IMR-90 (cell line): Measurements from ENCODE around the gene IRAG1. TPM values are rescaled to one million over a fixed set of nuclear protein-coding genes. Genes with fewer than 3 reads are reported as not detected.

Experiments used
- ATAC-seq: fragments of 200-7000 bp; cut with Tn5 transposase; 2 replicates; pipeline ENCODE4 v1.9.1; 2020; ENCODE audit warnings: low read depth, mild to moderate bottlenecking, moderate library complexity
- BruUV-seq: library from RNA; stranded (reverse); fragments of 400-500 nt; replicated peaks from 2 replicates; lab custom pipeline; 2021; lab: Mats Ljungman, UMichigan
- CTCF ChIA-PET: fragments of 300-600 bp; formaldehyde crosslinking; extraction: SDS; loops from one replicate; lab custom pipeline; 2021; ENCODE audit warnings: antibody characterized with exemption; lab: Yijun Ruan, JAX
- POLR2A ChIA-PET: fragments of 300-600 bp; sonication (Branson Sonifier 250); formaldehyde crosslinking; loops from one replicate; lab custom pipeline; 2022; ENCODE audit warnings: antibody characterized with exemption; ENCODE audit not compliant: unreplicated experiment; lab: Charles Lee
- DNase-seq: peaks from one replicate; pipeline ENCODE4 v3.0.0; 2013
- H2AFZ ChIP-seq: replicated peaks from 2 replicates; pipeline ENCODE3; 2013; ENCODE audit warnings: low read length, mild to moderate bottlenecking; ENCODE audit not compliant: poor library complexity
- H2AK5ac ChIP-seq: 2 replicates; pipeline ENCODE4 v1.6.1; 2013; ENCODE audit warnings: low read depth, low read length, inconsistent platforms
- H2AK9ac ChIP-seq: replicated peaks from 2 replicates; pipeline ENCODE3; 2013; ENCODE audit warnings: mild to moderate bottlenecking, low read depth, low read length, moderate library complexity; ENCODE audit not compliant: poor library complexity
- H2BK120ac ChIP-seq: 2 replicates; pipeline ENCODE4 v1.6.1; 2013; ENCODE audit warnings: low read depth, low read length, inconsistent platforms
- H2BK15ac ChIP-seq: 3 replicates; pipeline ENCODE4 v1.6.1; 2013; ENCODE audit warnings: low read depth, low read length, inconsistent platforms
- H2BK20ac ChIP-seq: 2 replicates; pipeline ENCODE4 v1.6.1; 2013; ENCODE audit warnings: low read depth, mild to moderate bottlenecking, inconsistent platforms, low read length, moderate library complexity
- H2BK5ac ChIP-seq: 2 replicates; pipeline ENCODE4 v1.6.1; 2013; ENCODE audit warnings: mild to moderate bottlenecking, low read depth, low read length, inconsistent platforms; ENCODE audit not compliant: poor library complexity, severe bottlenecking
- H3K14ac ChIP-seq: replicated peaks from 2 replicates; pipeline ENCODE4 v1.6.1; 2013; ENCODE audit warnings: low read depth, low read length, inconsistent platforms
- H3K18ac ChIP-seq: 2 replicates; pipeline ENCODE4 v1.6.1; 2013; ENCODE audit warnings: low read depth, low read length, control low read depth
- H3K23ac ChIP-seq: 2 replicates; pipeline ENCODE4 v1.6.1; 2013; ENCODE audit warnings: low read depth, low read length, inconsistent platforms
- H3K27ac ChIP-seq: 2 replicates; pipeline ENCODE4 v1.5.1; 2013; ENCODE audit warnings: mild to moderate bottlenecking, control low read depth, low read length; ENCODE audit not compliant: insufficient read depth
- H3K27me3 ChIP-seq: 2 replicates; pipeline ENCODE4 v1.6.1; 2013; ENCODE audit warnings: low read length; ENCODE audit not compliant: control insufficient read depth, insufficient read depth
- H3K36me3 ChIP-seq: 2 replicates; pipeline ENCODE4 v1.6.1; 2013; ENCODE audit warnings: low read length, mixed read lengths; ENCODE audit not compliant: control insufficient read depth, insufficient read depth
- H3K4ac ChIP-seq: 2 replicates; pipeline ENCODE4 v1.6.1; 2013; ENCODE audit warnings: low read depth, low read length, inconsistent platforms
- H3K4me1 ChIP-seq: 2 replicates; pipeline ENCODE4 v1.6.1; 2013; ENCODE audit warnings: low read length, mixed read lengths; ENCODE audit not compliant: control insufficient read depth, insufficient read depth
- H3K4me2 ChIP-seq: 2 replicates; pipeline ENCODE4 v1.6.1; 2013; ENCODE audit warnings: low read depth, mild to moderate bottlenecking, control low read depth, low read length, moderate library complexity
- H3K4me3 ChIP-seq: 2 replicates; pipeline ENCODE4 v1.5.1; 2013; ENCODE audit warnings: low read depth, mild to moderate bottlenecking, control low read depth, low read length, moderate library complexity; ENCODE audit not compliant: insufficient read depth
- H3K56ac ChIP-seq: 2 replicates; pipeline ENCODE4 v1.6.1; 2013; ENCODE audit warnings: low read length, inconsistent platforms; ENCODE audit not compliant: insufficient read depth; ENCODE audit errors: extremely low read depth
- H3K79me1 ChIP-seq, 2 experiments: 2 replicates each; pipeline ENCODE4 v1.6.1; 2013; ENCODE audit warnings: low read length in 2 of 2, inconsistent platforms in 1 of 2, low read depth in 1 of 2
- H3K9ac ChIP-seq: 2 replicates; pipeline ENCODE4 v1.6.1; 2013; ENCODE audit warnings: low read depth, low read length, control low read depth
- H3K9me1 ChIP-seq: 2 replicates; pipeline ENCODE4 v1.6.1; 2013; ENCODE audit warnings: low read length, inconsistent platforms; ENCODE audit not compliant: insufficient read depth
- H3K9me3 ChIP-seq: 2 replicates; pipeline ENCODE4 v1.6.1; 2013; ENCODE audit warnings: low read length; ENCODE audit not compliant: control insufficient read depth, insufficient read depth
- H4K20me1 ChIP-seq: 2 replicates; pipeline ENCODE4 v1.6.1; 2013; ENCODE audit warnings: low read length, inconsistent platforms; ENCODE audit not compliant: insufficient read depth
- H4K5ac ChIP-seq: 2 replicates; pipeline ENCODE4 v1.6.1; 2013; ENCODE audit warnings: mild to moderate bottlenecking, low read depth, low read length, control low read depth
- H4K8ac ChIP-seq, 2 experiments: 2 replicates each; pipeline ENCODE4 v1.6.1; 2013; ENCODE audit warnings: low read depth in 2 of 2, low read length in 2 of 2, control low read depth in 1 of 2, inconsistent platforms in 1 of 2
- H4K91ac ChIP-seq: 2 replicates; pipeline ENCODE4 v1.6.1; 2013; ENCODE audit warnings: low read depth, low read length, inconsistent platforms; ENCODE audit not compliant: insufficient read depth
- BHLHE40 ChIP-seq: fragments of 150-350 bp; IDR thresholded peaks from 2 replicates; pipeline ENCODE4 v1.6.1; 2016; ENCODE audit warnings: mild to moderate bottlenecking, low read depth, low read length
- CEBPB ChIP-seq: IDR thresholded peaks from 2 replicates; pipeline ENCODE4 v1.6.1; 2012; ENCODE audit warnings: low read depth, low read length, improper control_type of control experiment
- CHD1 ChIP-seq: IDR thresholded peaks from 2 replicates; pipeline ENCODE4 v1.6.1; 2012; ENCODE audit warnings: low read depth, low read length, improper control_type of control experiment
- NFE2L2 ChIP-seq: fragments of 150-350 bp; IDR thresholded peaks from 2 replicates; pipeline ENCODE4 v1.6.1; 2016; ENCODE audit warnings: low read depth, mild to moderate bottlenecking, low read length
- POLR2A ChIP-seq: IDR thresholded peaks from 2 replicates; pipeline ENCODE4 v1.6.1; 2012; ENCODE audit warnings: mild to moderate bottlenecking, low read depth, low read length
- RAD21 ChIP-seq: IDR thresholded peaks from 2 replicates; pipeline ENCODE4 v1.6.1; 2012; ENCODE audit warnings: low read length, improper control_type of control experiment
- RCOR1 ChIP-seq: IDR thresholded peaks from 2 replicates; pipeline ENCODE4 v1.6.1; 2012; ENCODE audit warnings: mild to moderate bottlenecking, low read length, improper control_type of control experiment; ENCODE audit not compliant: insufficient replicate concordance
- RFX5 ChIP-seq: IDR thresholded peaks from 2 replicates; pipeline ENCODE4 v1.8.0; 2012; ENCODE audit warnings: low read depth, mild to moderate bottlenecking, low read length, moderate library complexity
- SMC3 ChIP-seq: fragments of 150-350 bp; IDR thresholded peaks from 2 replicates; pipeline ENCODE4 v1.6.1; 2016; ENCODE audit warnings: low read depth, mild to moderate bottlenecking, antibody characterized with exemption, low read length, moderate library complexity
- WGBS, 2 experiments: methylation state at CpG; one replicate each; pipeline versions ENCODE4 v1.1.5 to v1.1.7; 2013; ENCODE audit warnings: missing lambda C conversion rate in 2 of 2; ENCODE audit not compliant: insufficient read length in 1 of 2; ENCODE audit errors: extremely low coverage in 2 of 2; 5-methylcytosine and 5-hydroxymethylcytosine counted together
- dilution Hi-C: fragments of 300-500 bp; cut with HindIII; formaldehyde crosslinking; loops from one replicate; pipeline ENCODE4 v1.14.3; 2018; ENCODE audit warnings: low sequenced_read_pairs; ENCODE audit not compliant: unreplicated experiment
- in situ Hi-C: fragments of 300-500 bp; cut with MboI; formaldehyde crosslinking; loops from 3 replicates; pipeline ENCODE4 v1.14.3; 2019; ENCODE audit warnings: low sequenced_read_pairs, inconsistent platforms, mixed read lengths
- intact Hi-C: fragments of 100-400 bp; cut with micrococcal nuclease; formaldehyde crosslinking; loops from 2 replicates; pipeline ENCODE4 v1.10.0; 2022
- polyA plus RNA-seq, 3 experiments: library from polyadenylated mRNA; depleted of rRNA; stranded (reverse); fragments of >200 nt; gene quantifications; 2 replicates each; pipeline ENCODE4 v1.2.3, GENCODE V29; 2012; ENCODE audit warnings: low replicate concordance in 1 of 3
- total RNA-seq: library from RNA; depleted of rRNA; stranded (reverse); fragments of >200 nt; gene quantifications from 2 replicates; pipeline ENCODE4 v1.2.3, GENCODE V29; 2012
- TF ChIP-seq, protein P1 (sequence below): fragments of 150-350 bp; IDR thresholded peaks from 2 replicates; pipeline ENCODE4 v1.6.1; 2016; ENCODE audit warnings: low read depth, mild to moderate bottlenecking, low read length, moderate library complexity, borderline replicate concordance
- TF ChIP-seq, protein P2 (sequence below): conservative IDR thresholded peaks from 2 replicates; pipeline ENCODE4 v1.5.1; 2012; ENCODE audit warnings: mild to moderate bottlenecking, low read depth, low read length, improper control_type of control experiment
- TF ChIP-seq, protein P3 (sequence below): fragments of 150-350 bp; IDR thresholded peaks from 2 replicates; pipeline ENCODE4 v1.6.1; 2017; ENCODE audit warnings: mild to moderate bottlenecking, antibody characterized with exemption, low read length, low read depth

IRAG1 gene
- total and polyA plus RNA-seq, 2 of the 4 experiments (the other 2 are of a cell fraction), result 19.4 to 25.8 TPM

DNA sequence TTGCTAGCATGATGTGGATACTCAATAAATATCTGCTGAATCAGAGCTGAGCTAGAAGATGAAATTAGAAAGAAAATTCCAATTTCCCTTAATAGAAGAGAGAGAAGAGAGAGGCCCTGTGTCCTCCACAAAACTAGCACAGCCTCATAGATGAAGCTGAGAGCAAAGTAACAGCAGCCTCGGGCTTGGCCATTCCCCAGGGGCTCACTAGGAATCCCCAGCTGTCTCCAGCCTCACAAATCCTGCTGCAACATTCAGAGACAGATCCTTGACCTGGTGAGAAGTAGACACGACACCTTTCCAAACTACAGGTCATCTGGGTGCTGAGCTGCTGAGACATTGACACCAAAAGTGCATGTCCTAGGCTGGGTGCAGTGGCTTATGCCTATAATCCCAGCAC lies 26.1 kb upstream of the IRAG1 start:
- no peak overlapping the region for H2BK5ac ChIP-seq
- H2AK5ac ChIP-seq, result no peak overlapping the region
- no peak overlapping the region for H3K23ac ChIP-seq
- H3K9me1 ChIP-seq, result peaks cover 8% of the 10 kb centered on the region
- CTCF ChIA-PET, result interaction anchor here (1.2 kb wide), 1 partner anchor 8 kb away, joined by 3 read pairs; no protein-coding TSS in a partner anchor
- WGBS, 2 experiments, result no CpG with 5 or more reads among the region's 2 CpGs
- no peak overlapping the region for H3K56ac ChIP-seq
- H2BK15ac ChIP-seq, result no peak overlapping the region
- POLR2A ChIA-PET, result no interaction called here
- no peak overlapping the region for H2AK9ac ChIP-seq
- no peaks in the 10 kb centered on the region for H3K36me3 ChIP-seq
- no peak overlapping the region for H3K9ac ChIP-seq
- H3K79me1 ChIP-seq, result no peaks in the 10 kb centered on the region
- no peak overlapping the region for H3K14ac ChIP-seq
- peaks cover 9% of the 10 kb centered on the region for H3K4me1 ChIP-seq
- no peak overlapping the region for H3K4me2 ChIP-seq
- H4K5ac ChIP-seq, result no peak overlapping the region
- in situ Hi-C loops, result no loop called here
- no peak for DNase-seq
- H3K4me3 ChIP-seq, result no peak overlapping the region
- H4K20me1 ChIP-seq, result no peaks in the 10 kb centered on the region
- no peaks in the 10 kb centered on the region for H3K9me3 ChIP-seq
- no peak for ATAC-seq
- no peak overlapping the region for H4K8ac ChIP-seq
- H2AFZ ChIP-seq, result no peak overlapping the region
- H2BK120ac ChIP-seq, result no peak overlapping the region
- no peak overlapping the region for H3K27ac ChIP-seq
- no peak overlapping the region for H3K18ac ChIP-seq
- H4K91ac ChIP-seq, result no peak overlapping the region
- H3K4ac ChIP-seq, result no peak overlapping the region
- no peak overlapping the region for H2BK20ac ChIP-seq
- TF ChIP-seq, protein P1, sequence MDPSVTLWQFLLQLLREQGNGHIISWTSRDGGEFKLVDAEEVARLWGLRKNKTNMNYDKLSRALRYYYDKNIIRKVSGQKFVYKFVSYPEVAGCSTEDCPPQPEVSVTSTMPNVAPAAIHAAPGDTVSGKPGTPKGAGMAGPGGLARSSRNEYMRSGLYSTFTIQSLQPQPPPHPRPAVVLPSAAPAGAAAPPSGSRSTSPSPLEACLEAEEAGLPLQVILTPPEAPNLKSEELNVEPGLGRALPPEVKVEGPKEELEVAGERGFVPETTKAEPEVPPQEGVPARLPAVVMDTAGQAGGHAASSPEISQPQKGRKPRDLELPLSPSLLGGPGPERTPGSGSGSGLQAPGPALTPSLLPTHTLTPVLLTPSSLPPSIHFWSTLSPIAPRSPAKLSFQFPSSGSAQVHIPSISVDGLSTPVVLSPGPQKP, result no peak
- TF ChIP-seq RFX5, result no peak
- TF ChIP-seq CHD1, result no peak
- no peak for TF ChIP-seq NFE2L2
- TF ChIP-seq, protein P2, sequence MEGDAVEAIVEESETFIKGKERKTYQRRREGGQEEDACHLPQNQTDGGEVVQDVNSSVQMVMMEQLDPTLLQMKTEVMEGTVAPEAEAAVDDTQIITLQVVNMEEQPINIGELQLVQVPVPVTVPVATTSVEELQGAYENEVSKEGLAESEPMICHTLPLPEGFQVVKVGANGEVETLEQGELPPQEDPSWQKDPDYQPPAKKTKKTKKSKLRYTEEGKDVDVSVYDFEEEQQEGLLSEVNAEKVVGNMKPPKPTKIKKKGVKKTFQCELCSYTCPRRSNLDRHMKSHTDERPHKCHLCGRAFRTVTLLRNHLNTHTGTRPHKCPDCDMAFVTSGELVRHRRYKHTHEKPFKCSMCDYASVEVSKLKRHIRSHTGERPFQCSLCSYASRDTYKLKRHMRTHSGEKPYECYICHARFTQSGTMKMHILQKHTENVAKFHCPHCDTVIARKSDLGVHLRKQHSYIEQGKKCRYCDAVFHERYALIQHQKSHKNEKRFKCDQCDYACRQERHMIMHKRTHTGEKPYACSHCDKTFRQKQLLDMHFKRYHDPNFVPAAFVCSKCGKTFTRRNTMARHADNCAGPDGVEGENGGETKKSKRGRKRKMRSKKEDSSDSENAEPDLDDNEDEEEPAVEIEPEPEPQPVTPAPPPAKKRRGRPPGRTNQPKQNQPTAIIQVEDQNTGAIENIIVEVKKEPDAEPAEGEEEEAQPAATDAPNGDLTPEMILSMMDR, result no peak
- no peak for TF ChIP-seq POLR2A
- TF ChIP-seq BHLHE40, result no peak
- no peak for TF ChIP-seq SMC3
- TF ChIP-seq RCOR1, result no peak
- TF ChIP-seq, protein P3, sequence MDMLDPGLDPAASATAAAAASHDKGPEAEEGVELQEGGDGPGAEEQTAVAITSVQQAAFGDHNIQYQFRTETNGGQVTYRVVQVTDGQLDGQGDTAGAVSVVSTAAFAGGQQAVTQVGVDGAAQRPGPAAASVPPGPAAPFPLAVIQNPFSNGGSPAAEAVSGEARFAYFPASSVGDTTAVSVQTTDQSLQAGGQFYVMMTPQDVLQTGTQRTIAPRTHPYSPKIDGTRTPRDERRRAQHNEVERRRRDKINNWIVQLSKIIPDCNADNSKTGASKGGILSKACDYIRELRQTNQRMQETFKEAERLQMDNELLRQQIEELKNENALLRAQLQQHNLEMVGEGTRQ, result no peak
- TF ChIP-seq CEBPB, result no peak
- no peak for TF ChIP-seq RAD21
- no peaks in the 10 kb centered on the region for H3K27me3 ChIP-seq
- BruUV-seq, result no TSS peak
- intact Hi-C loops, result no loop called here
- dilution Hi-C loops, result no loop called here
